Measurements from ENCODE around the gene TMEM115.

The TMEM115 gene

GRCh38 chr3:50375258-50375931 is 16.1 kb upstream of the TMEM115 start:
- DNase-seq, result no peak

GRCh38 chr3:50374363-50375257 is 15.3 kb upstream of the TMEM115 start:
- DNase-seq, result no peak

- DNase-seq, result no peak
These were observed 14.1 kb upstream of the TMEM115 start for GRCh38 chr3:50373146-50374051.

DNA sequence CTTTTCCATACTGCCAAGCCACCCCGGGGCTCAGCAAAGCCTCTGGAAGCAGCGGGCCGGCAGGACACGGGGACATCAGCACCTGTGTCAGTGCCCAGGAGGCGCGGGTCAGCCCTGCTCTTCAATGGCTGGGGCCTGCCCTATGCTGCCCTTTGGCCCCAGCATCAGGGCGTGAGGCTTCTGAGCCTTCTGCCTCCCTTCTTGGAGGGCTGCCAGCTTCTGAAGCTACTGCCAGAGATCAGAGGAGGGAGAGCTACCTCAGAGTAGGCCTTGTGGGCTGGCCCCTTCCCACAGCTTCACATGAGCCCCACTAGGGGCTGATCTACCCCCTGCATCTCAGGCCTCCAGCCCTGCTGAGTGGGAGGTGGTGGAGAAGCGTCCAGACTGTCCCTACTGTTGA is 13.0 kb upstream of the TMEM115 start:
- DNase-seq, result no peak

- DNase-seq, result no peak
These were observed 11.9 kb upstream of the TMEM115 start for GRCh38 chr3:50371133-50371685.

- DNase-seq, result no peak
These were observed 11.3 kb upstream of the TMEM115 start for GRCh38 chr3:50370594-50370993.

- DNase-seq, result no peak
These were observed 9.8 kb upstream of the TMEM115 start for GRCh38 chr3:50369012-50369670.

- no peak for DNase-seq
These were observed 6.5 kb upstream of the TMEM115 start for GRCh38 chr3:50365842-50366220.

- peak; percentile 46 to 66 for DNase-seq
These were observed 5.9 kb upstream of the TMEM115 start for GRCh38 chr3:50365080-50365841.

- no peak for DNase-seq
These were observed 5.3 kb upstream of the TMEM115 start for GRCh38 chr3:50364573-50365079.

- no peak for DNase-seq
These were observed 414 bp upstream of the TMEM115 start for GRCh38 chr3:50359760-50360110.

GRCh38 chr3:50358355-50358910 is 888 bp downstream of the TMEM115 start:
- DNase-seq, result no peak

DNA sequence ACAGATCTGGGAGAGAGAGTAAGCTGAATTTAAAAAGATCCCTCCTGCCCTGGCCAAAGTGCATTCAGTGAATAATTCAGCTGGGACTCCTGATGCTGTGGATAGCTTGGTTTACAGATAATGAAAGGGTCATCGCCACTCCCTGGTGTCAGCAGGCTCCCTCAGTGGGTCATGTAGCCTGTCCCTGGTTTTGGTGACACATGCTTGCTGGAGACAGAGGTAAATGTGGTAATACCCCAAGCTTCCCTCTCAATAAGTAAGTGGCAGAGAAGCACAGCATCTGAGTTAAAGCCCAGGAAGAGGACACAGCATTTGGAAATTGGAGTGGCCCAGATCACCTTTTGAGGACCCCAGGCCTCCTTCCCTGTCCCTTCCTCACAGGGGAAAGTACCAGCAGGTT is 1.8 kb downstream of the TMEM115 start:
- no peak for DNase-seq

DNA sequence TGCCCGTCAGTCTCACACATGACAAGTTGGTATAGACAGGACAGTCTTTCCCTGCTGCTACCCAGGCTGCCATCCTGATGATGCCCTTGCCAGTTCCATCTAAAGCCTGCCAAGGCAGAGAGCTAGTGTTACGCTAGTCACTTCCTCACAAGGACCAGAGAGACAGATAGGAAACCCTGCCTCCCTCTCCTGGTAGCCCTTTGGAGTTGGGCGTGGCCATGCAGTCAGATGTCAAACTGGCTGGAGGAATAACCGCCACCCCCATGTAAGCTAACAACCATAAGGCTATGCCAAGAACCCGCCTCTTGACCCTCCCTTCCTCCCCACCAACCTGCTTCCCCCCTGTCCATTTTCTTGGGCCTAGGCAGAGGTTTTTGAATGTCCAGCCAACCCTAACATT is 2.8 kb downstream of the TMEM115 start:
- no peak for DNase-seq

GRCh38 chr3:50355829-50356552 is 3.3 kb downstream of the TMEM115 start:
- no peak for DNase-seq

DNA sequence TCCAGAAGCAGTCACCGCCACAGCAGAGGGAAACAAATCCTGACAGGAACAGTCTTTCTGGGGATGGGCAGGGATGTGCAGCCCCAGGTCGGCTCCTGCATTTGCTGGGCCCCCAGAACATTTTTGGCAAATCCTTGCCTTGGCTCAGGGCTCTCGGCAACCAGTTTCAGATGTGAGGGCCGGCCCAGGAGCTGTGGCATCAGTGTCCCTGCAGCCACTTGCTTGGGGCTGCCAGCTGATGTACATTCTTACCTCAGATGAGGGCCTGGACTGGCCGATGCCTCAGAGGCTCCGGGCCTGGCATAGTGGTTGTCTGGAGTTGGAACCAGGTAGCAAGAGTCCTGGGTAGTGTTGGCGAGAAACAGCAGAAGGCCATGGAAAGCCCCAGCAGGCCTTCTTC is 4.5 kb downstream of the TMEM115 start:
- DNase-seq, result no peak

GRCh38 chr3:50354186-50354764 is 5.0 kb downstream of the TMEM115 start:
- no peak for DNase-seq

DNA sequence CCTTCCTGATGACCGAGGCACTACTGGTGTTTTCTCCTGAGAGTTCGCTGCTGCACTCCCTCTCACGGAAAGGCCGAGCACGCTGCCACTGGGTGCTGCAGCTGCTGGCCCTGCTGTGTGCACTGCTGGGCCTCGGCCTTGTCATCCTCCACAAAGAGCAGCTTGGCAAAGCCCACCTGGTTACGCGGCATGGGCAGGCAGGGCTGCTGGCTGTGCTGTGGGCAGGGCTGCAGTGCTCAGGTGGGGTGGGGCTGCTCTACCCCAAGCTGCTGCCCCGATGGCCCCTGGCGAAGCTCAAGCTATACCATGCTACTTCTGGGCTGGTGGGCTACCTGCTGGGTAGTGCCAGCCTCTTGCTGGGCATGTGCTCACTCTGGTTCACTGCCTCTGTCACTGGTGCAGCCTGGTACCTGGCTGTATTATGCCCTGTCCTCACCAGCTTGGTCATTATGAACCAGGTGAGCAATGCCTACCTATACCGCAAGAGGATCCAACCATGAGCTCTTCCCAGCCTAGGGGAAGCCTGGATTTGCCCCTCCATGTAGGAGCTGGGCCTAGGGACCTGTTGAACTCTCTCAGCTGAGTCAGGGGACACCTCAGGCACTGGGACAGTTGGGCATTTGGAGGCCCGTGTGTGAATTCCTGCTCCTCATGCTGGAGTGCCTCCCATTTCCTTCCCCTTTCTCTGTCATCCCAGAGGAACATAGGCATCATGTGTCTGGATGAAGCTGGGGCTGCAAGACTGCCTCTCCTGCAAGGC is 5.9 kb downstream of the TMEM115 start:
- no peak for DNase-seq

GRCh38 chr3:50352781-50353180 is 6.5 kb downstream of the TMEM115 start:
- peak in 1 of 2 donors; percentile 49 for DNase-seq

Data from bone marrow (tissue), 2 donors.